ENCODE results near the gene COX8A. TPM values are rescaled to one million over a fixed set of nuclear protein-coding genes. Genes with fewer than 3 reads are reported as not detected.

Gene COX8A
- total RNA-seq, 1 donor from 2014 or later = 182 TPM

- intact Hi-C loops (cut with micrococcal nuclease) = loop anchor here (10.0 kb wide), 1 partner anchor 467 kb away; no protein-coding TSS in a partner anchor
Measured at GRCh38 chr11:63941901-63942300, 32.5 kb upstream of the COX8A start.

DNA sequence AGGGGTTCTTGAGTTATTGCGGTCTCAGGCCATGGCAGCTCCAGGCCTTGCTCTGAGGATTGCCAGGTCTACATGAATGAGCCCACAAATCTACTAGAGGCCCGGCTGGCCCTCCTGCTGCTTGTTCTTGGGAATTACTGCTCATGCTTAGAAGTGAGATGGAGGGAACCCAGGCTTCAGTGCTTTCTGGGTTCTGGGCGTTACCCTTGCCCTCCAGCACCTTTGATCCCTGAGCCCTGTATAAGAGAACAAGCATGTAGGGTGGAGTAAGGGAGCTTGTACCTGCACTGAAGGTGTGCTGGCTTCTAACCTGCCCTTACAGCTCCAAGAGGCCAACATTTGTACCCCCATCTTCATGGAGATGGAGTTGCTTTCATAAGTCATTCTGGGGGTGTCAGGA, 31.6 kb upstream of the COX8A start:
- Mint-ChIP-seq H3K27ac (no peak overlapping the region), H3K27me3 (no peaks in the 10 kb centered on the region), H3K36me3 (ENCODE audit: low read depth) (peaks cover 19% of the 10 kb centered on the region), H3K4me3 (no peak overlapping the region), H3K4me1 (peaks cover 41% of the 10 kb centered on the region), H3K9me3 (no peaks in the 10 kb centered on the region)
- POLR2A ChIA-PET = interaction anchor here (0.6 kb wide), 1 partner anchor 16 kb away, joined by 3 read pairs; no protein-coding TSS in a partner anchor
- no peak for TF ChIP-seq CTCF (IDR thresholded peaks at IDR 0.05)
- CTCF ChIA-PET = interaction anchor here (1.1 to 6.3 kb wide), 2 partner anchors 105 to 463 kb away, joined by 3 to 130 read pairs; partner anchors contain the start of gene MARK2
- ATAC-seq (ENCODE audit: low read depth) = no peak
- intact Hi-C loops (cut with micrococcal nuclease) = loop anchor here (10.0 kb wide), 1 partner anchor 468 kb away; no protein-coding TSS in a partner anchor
- no peak for DNase-seq

More at GRCh38 chr11:63941901-63942300, 32.5 kb upstream of the COX8A start:
- Mint-ChIP-seq H3K27ac (peak overlapping the region; percentile 80), H3K4me1 (peaks cover 42% of the 10 kb centered on the region), H3K9me3 (no peaks in the 10 kb centered on the region), H3K27me3 (no peaks in the 10 kb centered on the region), H3K36me3 (ENCODE audit: low read depth) (peaks cover 14% of the 10 kb centered on the region), H3K4me3 (no peak overlapping the region)
- ATAC-seq (ENCODE audit: low read depth) (no peak), DNase-seq (no peak)
- ChIA-PET POLR2A (no interaction called here), CTCF (interaction anchor here (1.1 to 6.3 kb wide), 2 partner anchors 104 to 462 kb away, joined by 3 to 130 read pairs; partner anchors contain the start of gene MARK2)
- no peak for TF ChIP-seq CTCF (IDR thresholded peaks at IDR 0.05)

DNA sequence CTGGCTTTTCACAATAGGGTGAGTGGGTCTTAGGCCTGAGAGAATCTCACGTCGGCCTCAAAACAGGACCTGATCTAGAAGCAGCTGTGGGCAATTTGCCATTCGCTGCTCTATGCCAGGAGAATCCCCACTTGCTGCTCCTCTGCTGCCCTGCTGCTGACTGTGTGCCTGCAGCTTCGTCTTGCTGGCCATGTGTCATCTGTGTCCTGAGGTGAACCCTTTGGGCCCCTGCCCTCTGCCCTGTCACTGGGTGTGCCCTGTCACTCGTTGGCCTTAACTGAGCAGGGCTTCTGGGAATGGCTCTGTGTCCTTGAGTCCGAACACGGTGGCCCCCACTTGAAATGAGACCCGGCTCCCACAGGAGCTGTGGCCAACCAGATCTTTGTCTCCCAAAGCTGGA, 29.4 kb upstream of the COX8A start:
- ChIA-PET POLR2A (interaction anchor here (2.5 kb wide), 1 partner anchor 107 kb away, joined by 17 read pairs; the partner anchor contains the start of gene MARK2), CTCF (interaction anchor here (0.8 to 6.3 kb wide), 11 partner anchors 24 to 466 kb away, joined by 3 to 130 read pairs (median 4); partner anchors contain the start of genes MARK2 and ZFTA)
- H3K27me3 Mint-ChIP-seq = no peaks in the 10 kb centered on the region
- ATAC-seq (ENCODE audit: low read depth) = no peak
- H3K27ac Mint-ChIP-seq = no peak overlapping the region
- H3K9me3 Mint-ChIP-seq = no peaks in the 10 kb centered on the region
- TF ChIP-seq CTCF (IDR thresholded peaks at IDR 0.05) = no peak
- DNase-seq = no peak
- peaks cover 29% of the 10 kb centered on the region for H3K4me1 Mint-ChIP-seq
- no peak overlapping the region for H3K4me3 Mint-ChIP-seq
- peaks cover 28% of the 10 kb centered on the region for H3K36me3 Mint-ChIP-seq (ENCODE audit: low read depth)
- intact Hi-C loops (cut with micrococcal nuclease) = loop anchor here (10.0 kb wide), 1 partner anchor 470 kb away; no protein-coding TSS in a partner anchor

GRCh38 chr11:63945477-63946163, 28.8 kb upstream of the COX8A start:
- Mint-ChIP-seq H3K9me3 (no peaks in the 10 kb centered on the region), H3K36me3 (ENCODE audit: low read depth) (peaks cover 30% of the 10 kb centered on the region), H3K27me3 (no peaks in the 10 kb centered on the region), H3K4me3 (no peak overlapping the region), H3K4me1 (peaks cover 23% of the 10 kb centered on the region), H3K27ac (no peak overlapping the region)
- intact Hi-C loops (cut with micrococcal nuclease) = loop anchor here (1.0 to 10.0 kb wide), 3 partner anchors 108 to 471 kb away; partner anchors contain the start of gene ZFTA
- TF ChIP-seq CTCF (IDR thresholded peaks at IDR 0.05) = no peak
- CTCF ChIA-PET = interaction anchor here (0.6 to 6.3 kb wide), 20 partner anchors 9 to 466 kb away, joined by 3 to 130 read pairs (median 3); partner anchors contain the start of genes MARK2 and ZFTA
- DNase-seq (no peak), ATAC-seq (ENCODE audit: low read depth) (peak; percentile 79)
- POLR2A ChIA-PET = interaction anchor here (2.5 kb wide), 1 partner anchor 108 kb away, joined by 17 read pairs; the partner anchor contains the start of gene MARK2
